ENCODE results near the gene GLT6D1. TPM values are rescaled to one million over a fixed set of nuclear protein-coding genes. Genes with fewer than 3 reads are reported as not detected.

GLT6D1 gene
- total and polyA plus RNA-seq, 2 donors (not counting 3 experiments of a cell fraction or from before 2014, with no cell fraction given): not detected

GRCh38 chr9:135660407-135660806 is 21.1 kb upstream of the GLT6D1 start:
- POLR2A ChIA-PET: no interaction called here
- H3K4me3 ChIP-seq (replicated peaks in 1 of 3; ENCODE audit: insufficient read depth in 1 of 3, low read depth in 1 of 3, low read length in 3 of 3): no peak overlapping the region
- DNase-seq (ENCODE audit: low read depth, low spot score): no peak

More at GRCh38 chr9:135660407-135660806, 21.1 kb upstream of the GLT6D1 start:
- Histone ChIP-seq H3K4me1 (ENCODE audit: control insufficient read depth, extremely low read depth, insufficient read depth, low read length) (no peaks in the 10 kb centered on the region), H3K27ac (ENCODE audit: insufficient read depth, low read depth, low read length) (no peak overlapping the region), H2AFZ (ENCODE audit: low read depth, low read length) (no peak overlapping the region), H3K9me3 (replicated peaks; ENCODE audit: control insufficient read depth, insufficient read depth, low read length) (no peaks in the 10 kb centered on the region), H3K4me2 (ENCODE audit: insufficient read depth, low read length) (no peak overlapping the region), H4K20me1 (replicated peaks; ENCODE audit: control insufficient read depth, extremely low read depth, insufficient read depth, low read length) (no peaks in the 10 kb centered on the region), H3K79me2 (ENCODE audit: control insufficient read depth, insufficient read depth, low read length) (no peaks in the 10 kb centered on the region), H3K9me1 (replicated peaks; ENCODE audit: control insufficient read depth, extremely low read depth, insufficient read depth, low read length) (no peaks in the 10 kb centered on the region), H3K9ac (replicated peaks; ENCODE audit: extremely low read depth, insufficient read depth, low read length) (no peak overlapping the region), H3K36me3 (ENCODE audit: control insufficient read depth in 2 of 2, extremely low read depth in 1 of 2, insufficient read depth in 2 of 2, low read length in 2 of 2) (no peaks in the 10 kb centered on the region), H3K27me3 (ENCODE audit: control insufficient read depth in 2 of 2, insufficient read depth in 2 of 2, low read length in 2 of 2) (no peaks in the 10 kb centered on the region)
- TF ChIP-seq JUN (IDR thresholded peaks at IDR 0.05; ENCODE audit: borderline replicate concordance, insufficient read depth, insufficient read length, low read depth) (no peak), CTCF (IDR thresholded peaks at IDR 0.05; ENCODE audit: extremely low read depth in 1 of 2, insufficient read depth in 1 of 2, low read depth in 1 of 2, low read length in 2 of 2) (no peak), FOS (IDR thresholded peaks at IDR 0.05; ENCODE audit: borderline replicate concordance, insufficient read depth, low read length) (no peak), MAX (IDR thresholded peaks at IDR 0.05; ENCODE audit: insufficient read depth, insufficient read length) (no peak), EZH2 (IDR thresholded peaks at IDR 0.05; ENCODE audit: borderline replicate concordance, low read depth, low read length, severe bottlenecking) (no peak), POLR2AphosphoS5 (IDR thresholded peaks at IDR 0.05; ENCODE audit: insufficient read depth, low read depth, low read length) (no peak), POLR2A (IDR thresholded peaks at IDR 0.05; ENCODE audit: low read depth, low read length) (no peak), GATA2 (IDR thresholded peaks at IDR 0.05; ENCODE audit: insufficient read depth, insufficient read length, low read depth, low read length) (no peak), MYC (IDR thresholded peaks at IDR 0.05; ENCODE audit: low read depth, low read length) (no peak)
- dilution Hi-C loops (cut with MboI; ENCODE audit: extremely low pct_ligation_motif_present, low sequenced_read_pairs): no loop called here
- no TSS peak for BruUV-seq (replicated peaks)
- FAIRE-seq: no peak
- CTCF ChIA-PET: no interaction called here
- intact Hi-C loops (cut with micrococcal nuclease): no loop called here
